H4 (cell line): ENCODE measurements around the gene XPOT. TPM values are rescaled to one million over a fixed set of nuclear protein-coding genes. Genes with fewer than 3 reads are reported as not detected.

Source experiments
- DNase-seq: peaks from one replicate; pipeline ENCODE4 v3.0.0-alpha.2; 2015; ENCODE audit warnings: low spot score
- total RNA-seq: library from RNA; depleted of rRNA; stranded (reverse); fragments of >200 nt; shearing (Covaris generic); gene quantifications from 2 replicates; pipeline ENCODE4 v1.2.3, GENCODE V29; 2014; rRNA removed

XPOT gene
- total RNA-seq, 1 experiment from 2014 or later = 100 TPM

DNA sequence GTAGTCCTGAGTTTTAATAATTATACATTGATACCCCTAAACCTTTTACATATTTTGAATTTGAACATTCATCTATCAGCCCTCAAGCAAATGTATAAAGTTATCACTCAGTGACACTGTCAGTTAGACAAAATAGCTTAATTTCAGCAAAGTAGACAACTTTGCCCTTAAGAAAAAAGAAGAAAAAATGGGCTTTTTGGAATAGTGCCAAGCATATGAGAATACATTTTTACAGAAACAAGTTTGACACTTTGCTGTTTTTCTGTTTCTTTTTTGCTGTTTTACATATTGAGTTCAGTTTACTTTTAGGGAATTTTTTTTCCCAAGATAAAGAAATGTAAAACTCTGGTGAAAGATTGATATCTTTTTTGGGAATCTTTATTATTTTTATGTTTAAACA is 62.0 kb downstream of the XPOT start:
- DNase-seq = no peak

DNA sequence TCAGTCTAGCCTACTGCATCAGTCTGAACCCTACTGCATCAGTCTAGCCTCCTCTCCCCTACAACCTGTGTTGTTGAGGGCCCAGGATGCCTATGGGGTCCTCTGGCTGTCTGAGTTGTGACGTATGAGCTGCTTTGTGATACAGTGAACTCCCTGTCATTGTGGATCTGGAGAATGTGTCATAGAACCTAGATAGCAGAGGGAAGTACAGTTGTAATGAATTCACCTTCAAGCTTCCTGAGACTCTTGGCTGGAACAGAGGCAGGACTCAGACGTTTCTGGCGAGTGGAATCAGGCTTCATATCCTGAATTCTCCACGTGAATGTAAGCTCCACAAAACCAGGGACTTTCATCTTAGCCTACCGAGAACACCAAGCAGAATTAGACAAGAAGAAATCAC is 64.8 kb downstream of the XPOT start:
- no peak for DNase-seq

DNA sequence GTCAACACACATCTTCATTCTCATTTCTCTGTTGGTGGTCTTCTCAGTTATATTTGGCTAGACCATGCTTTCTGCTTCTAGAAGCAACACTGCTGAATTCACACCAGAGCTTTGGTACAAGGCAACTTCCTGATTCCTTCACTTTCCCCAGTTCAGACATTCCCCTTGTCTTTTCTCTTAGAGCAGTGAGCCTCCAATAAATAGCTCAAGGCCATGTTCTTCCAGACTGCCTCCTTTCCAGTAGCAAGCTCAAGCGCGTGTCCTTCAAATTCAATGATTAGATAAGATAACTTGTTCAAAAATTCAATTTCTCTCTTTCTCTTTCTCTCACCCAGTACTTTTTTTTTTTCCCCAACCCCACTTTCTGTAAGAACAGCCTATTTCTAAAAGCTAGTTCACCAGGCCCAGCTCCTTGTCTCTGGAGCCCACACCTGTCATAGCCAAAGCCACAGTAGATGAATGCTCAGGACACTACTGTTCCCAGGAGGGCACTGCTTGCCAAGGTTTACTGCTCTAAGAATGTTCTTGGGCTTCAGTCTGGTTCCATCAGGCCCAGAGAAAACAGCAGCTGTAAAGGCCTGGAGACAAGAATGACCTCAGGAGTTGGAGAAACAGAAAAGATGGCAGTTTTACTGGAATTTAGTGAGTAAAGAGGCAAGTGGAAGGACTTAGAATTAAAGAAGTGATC is 65.4 kb downstream of the XPOT start:
- no peak for DNase-seq

DNA sequence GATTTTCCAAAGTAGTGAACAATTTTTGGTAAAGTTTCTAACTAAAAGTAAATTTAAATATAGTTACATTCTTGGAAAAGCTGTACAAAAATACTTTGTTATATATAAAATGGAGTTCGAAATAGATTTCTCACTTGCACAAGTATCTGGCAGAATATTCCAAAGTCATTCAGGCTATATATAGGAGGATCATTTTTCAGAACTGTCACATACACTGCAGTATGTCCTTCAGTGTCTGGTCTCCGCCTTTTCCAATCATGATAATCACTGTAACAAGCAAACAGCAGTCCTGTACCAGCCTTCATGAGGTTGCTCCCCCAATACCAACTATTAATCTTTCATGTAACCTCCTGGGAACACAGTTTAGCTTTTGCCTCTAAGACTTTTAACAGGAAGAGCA is 66.3 kb downstream of the XPOT start:
- no peak for DNase-seq

DNA sequence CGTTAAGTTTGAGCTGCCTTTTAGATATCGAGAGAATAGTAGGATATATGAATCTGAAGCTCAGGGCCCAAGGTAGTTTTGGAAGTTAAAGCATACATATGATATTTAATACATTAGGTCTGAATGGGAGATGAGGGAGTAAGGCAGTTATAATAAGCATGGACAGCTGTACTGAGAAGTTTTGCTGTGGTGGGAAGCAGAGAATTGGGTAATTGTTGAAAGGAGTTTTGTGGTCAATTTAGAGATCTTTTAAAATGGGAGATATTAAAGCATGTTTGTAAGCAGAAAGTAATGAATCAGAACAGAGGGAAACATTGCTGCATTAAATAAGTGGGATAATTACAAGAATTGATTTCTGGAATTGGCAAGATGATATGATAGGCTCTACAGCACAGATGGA is 69.0 kb downstream of the XPOT start:
- no peak for DNase-seq

DNA sequence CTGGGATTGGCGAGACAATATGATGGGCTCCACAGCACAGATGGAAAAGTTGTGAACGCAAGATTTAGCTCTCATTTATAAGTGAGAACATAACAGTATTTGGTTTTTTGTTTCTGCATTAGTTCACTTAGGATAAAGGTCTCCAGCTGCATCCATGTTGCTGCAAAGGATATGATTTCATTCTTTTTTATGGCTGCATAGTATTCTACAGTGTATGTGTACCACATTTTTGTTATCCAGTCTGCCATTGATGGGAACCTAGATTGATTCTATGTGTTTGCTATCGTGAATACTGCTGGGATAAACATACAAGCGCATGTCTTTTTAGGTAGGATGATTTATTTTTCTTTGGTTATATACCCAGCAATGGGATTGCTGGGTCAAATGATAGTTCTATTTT is 71.3 kb downstream of the XPOT start:
- DNase-seq = no peak

DNA sequence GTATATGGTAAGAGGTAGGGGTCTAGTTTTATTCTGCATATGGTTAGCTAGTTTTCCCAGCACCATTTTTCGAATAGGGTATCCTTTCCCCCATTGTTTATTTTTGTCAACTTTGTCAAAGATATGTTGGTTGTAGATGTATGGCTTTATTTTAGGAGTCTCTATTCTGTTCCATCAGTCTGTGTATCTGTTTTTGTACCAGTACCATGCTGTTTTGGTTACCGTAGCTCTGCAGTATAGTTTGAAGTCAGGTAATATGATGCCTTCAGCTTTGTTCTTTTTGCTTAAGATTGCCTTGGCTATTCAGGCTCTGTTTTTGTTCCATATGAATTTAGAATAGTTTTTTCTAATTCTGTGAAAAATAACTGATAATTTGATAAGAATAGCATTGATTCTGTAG is 72.7 kb downstream of the XPOT start:
- DNase-seq = no peak

DNA sequence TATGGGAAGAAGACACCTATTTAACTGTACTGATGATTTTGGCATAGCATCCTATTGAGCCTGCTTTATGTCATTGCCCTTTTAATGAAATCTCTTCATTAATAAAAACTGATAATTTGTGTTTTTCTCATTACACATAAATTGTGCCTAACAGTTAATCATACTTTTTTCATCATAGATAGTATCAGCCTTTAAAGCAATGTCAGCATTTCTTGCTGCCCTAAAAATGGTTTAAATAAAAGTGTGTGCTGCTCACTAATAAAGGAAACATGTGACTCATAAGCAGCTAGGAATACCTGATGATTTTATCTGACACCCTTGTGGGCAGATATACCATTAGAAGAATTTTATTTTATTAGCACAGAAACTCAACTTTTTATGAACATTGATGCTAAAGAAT is 74.5 kb downstream of the XPOT start:
- no peak for DNase-seq

DNA sequence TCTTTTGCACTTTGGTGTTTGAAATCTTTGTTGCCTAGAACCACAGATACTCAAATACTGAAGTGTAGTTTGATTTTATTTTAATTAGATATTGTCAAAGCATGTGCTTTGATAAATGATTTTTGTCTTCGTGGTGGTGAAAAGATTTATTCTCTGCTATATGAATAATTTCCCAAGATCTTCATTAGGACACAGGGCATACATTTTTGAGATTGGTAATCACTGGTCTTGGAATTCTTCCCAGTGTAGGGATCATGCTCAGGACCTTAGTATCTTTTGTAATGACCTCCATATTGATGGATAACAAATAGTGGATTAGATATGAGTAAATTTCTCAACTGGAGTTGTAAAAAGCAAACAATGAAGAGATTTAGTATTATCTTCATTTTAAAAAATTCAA is 76.0 kb downstream of the XPOT start:
- DNase-seq = no peak

DNA sequence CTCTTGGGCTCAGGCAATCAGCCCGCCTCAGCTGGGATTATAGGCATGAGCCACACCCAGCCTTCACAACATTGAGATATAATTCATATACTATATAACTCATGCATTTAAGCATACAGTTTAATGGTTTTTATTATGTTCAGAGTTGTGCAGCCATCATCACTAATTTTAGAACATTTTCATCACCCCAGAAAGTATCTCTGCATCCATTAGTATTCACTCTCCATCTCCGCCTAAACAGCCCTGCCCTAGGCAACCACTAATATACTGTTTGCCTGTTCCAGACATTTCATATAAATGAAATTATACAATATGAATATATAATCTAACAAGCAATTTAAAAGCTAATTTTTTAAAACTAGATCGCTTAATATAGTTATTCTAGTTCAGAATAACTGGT is 82.5 kb downstream of the XPOT start:
- DNase-seq = no peak

DNA sequence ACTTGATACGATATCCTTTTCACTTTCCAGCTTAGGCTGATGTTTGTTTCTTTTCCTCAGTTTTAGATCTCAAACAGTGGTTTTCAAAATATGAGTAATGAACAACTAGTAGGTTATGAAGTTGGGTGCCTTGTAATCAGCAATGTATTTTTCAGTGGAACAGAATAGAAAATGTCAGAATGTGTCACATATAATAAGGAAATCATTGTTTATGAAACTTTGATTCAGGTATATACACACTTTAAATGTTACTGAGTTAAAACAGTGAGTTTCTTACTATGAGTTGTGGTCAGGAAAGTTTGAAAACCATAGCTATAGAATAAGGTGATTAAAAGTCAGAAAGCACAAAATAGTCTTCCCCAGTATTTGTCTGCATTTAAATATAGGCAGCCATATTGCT is 87.5 kb downstream of the XPOT start:
- no peak for DNase-seq

DNA sequence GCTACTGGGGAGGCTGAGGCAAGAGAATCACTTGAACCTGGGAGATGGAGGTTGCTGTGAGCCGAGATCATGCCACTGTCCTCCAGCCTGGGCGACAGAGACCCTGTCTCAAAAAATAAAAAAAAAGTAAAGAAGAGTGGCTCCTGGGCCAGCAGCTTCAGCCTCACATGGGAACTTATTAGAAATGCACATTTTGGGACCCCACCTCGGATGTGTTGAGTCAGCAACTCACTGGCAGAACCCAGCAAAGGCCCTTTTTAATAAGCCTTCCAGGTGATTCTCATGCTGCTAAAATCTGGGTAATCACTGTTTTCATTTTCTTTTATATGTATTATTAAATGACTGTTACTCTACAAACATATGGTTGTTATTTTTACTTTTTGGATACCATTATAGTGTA is 89.3 kb downstream of the XPOT start:
- no peak for DNase-seq

DNA sequence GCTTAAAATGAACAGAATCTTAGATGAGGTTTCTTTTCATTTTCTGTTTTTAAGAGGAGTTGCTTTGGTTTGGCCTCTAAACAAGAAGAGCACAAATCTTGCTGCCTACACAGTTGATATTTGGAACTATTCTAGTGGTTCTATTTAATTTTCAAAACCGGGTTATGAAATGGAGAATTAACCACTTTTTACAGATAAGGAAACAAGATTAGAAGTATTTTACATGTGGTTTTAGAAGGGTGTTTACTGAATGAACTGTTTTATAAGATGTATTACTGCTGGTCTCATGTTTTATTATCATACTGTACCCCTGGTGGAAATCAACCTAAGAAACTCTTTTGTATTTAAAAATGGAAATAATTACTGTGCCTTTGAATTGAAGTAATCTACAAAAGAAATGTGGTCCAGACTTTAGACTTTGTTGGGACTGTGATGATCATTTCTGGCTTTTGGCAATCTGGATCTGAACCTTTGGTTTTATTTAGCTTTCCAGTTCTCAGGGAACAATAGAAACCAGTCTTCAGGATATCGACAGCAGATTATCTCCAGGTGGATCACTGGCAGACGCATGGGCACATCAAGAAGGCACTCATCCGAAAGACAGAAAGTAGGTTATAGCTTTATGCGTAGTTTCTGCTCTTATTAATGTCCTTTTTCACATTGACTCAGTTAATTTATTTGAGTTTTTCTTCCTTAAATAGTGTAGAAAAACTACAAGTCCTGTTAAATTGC is 91.0 kb downstream of the XPOT start:
- DNase-seq = no peak

DNA sequence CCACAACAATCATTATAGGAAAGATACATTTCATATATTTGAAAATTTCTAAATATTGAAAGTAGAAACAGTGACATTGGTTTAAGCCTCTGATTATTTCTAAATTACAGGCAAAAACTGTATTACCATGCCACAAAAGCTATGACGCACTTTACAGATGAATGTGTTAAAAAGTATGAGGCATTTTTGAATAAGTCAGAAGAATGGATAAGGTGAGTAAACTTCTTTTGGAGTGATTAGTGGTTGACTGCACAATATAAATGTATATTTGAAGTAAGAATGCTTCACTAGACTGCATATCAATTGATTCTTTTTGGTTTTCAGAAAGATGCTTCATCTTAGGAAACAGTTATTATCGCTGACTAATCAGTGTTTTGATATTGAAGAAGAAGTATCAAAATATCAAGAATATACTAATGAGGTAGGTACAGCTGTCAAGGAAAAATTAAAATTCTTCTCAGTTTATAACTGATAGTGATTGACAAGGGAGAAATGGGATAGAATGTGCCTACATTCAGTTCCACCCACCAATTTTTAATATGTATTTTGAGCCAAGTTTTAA is 92.7 kb downstream of the XPOT start:
- no peak for DNase-seq

DNA sequence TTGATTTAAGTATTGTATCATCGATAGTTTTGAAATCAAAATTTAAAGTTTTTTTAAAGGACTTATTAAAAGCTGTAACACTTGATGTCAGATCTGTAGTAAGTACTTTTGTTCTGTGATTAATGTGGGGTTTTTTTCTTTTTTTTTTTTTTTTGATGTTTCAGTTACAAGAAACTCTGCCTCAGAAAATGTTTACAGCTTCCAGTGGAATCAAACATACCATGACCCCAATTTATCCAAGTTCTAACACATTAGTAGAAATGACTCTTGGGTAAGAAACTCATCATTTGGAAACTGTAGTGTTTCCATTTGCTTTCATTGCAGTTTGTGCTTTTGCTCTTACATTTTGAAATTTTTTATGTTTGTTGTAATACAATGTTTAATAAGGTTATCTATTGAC is 93.3 kb downstream of the XPOT start:
- no peak for DNase-seq

DNA sequence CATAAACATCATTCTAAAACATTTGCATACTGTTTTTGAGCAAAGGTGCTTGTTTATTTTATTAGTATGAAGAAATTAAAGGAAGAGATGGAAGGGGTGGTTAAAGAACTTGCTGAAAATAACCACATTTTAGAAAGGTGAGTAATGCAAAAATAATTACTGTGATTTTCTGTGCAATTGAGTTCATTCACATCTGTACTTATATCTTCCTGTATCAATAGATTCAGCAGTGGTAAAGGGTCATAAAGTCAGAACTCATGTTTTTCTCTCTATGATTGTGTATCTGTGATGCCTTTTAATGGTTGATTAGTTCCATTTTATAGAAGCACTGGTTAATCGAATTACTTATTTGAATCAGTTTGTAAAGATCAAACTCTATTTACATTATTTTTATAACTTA is 93.7 kb downstream of the XPOT start:
- no peak for DNase-seq

DNA sequence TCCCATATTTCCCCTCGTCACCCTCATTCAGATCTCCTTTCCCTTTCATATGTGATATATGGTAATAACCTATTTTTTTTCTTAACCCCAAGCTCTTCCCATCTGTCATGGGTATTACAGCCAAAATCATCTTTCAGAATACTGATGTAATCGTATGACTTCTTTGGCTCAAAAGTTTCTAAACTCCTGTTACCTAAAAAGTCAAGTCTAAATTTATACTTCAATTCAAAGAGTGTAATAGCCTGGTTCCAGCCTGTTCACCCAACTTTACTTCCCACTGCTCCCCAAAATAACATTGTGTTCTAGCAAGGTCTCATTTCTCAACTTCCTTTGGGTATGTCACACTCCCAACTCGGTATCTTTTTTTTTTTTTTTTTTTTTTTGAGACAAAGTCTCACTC is 96.2 kb downstream of the XPOT start:
- no peak for DNase-seq

Other genes with a start within 250 kb of the XPOT start
- gene KICS2, start 182.1 kb upstream of the XPOT start, total RNA-seq = 3.2 and 5.3 TPM in 2 replicates
- not detected in 2 replicates for gene C12orf56, start 13.6 kb upstream of the XPOT start, total RNA-seq
- gene TBK1, start 47.7 kb downstream of the XPOT start, total RNA-seq = 23.7 and 28.0 TPM in 2 replicates
- gene RASSF3, start 206.1 kb downstream of the XPOT start, total RNA-seq = 7.8 and 9.1 TPM in 2 replicates